Liver (tissue), 3 donors: ENCODE measurements around the gene HMHB1.

Source experiments
- ATF3 ChIP-seq: IDR thresholded peaks from 2 replicates; pipeline ENCODE4 v1.6.1; 2016; ENCODE audit warnings: antibody characterized with exemption
- JUND ChIP-seq, 2 donors: IDR thresholded peaks; 2 replicates each; pipeline ENCODE4 v1.6.1; 2016; ENCODE audit warnings: antibody characterized with exemption in 2 of 2
- NR2F2 ChIP-seq: IDR thresholded peaks from 2 replicates; pipeline ENCODE4 v1.6.1; 2016; ENCODE audit warnings: antibody characterized with exemption
- RXRA ChIP-seq, 2 donors: IDR thresholded peaks; 2 replicates each; pipeline ENCODE4 v1.6.1; 2017 to 2018; ENCODE audit warnings: antibody characterized with exemption in 2 of 2, mild to moderate bottlenecking in 1 of 2
- TAF1 ChIP-seq: conservative IDR thresholded peaks from 2 replicates; pipeline ENCODE4 v1.6.1; 2016; ENCODE audit warnings: antibody characterized with exemption, mild to moderate bottlenecking
- YY1 ChIP-seq: IDR thresholded peaks from 2 replicates; pipeline ENCODE4 v1.6.1; 2016; ENCODE audit warnings: antibody characterized with exemption, mild to moderate bottlenecking
- TF ChIP-seq, protein P1 (sequence below): fragments of 150-350 bp; IDR thresholded peaks from 2 replicates; pipeline ENCODE4 v1.5.1; 2017; ENCODE audit warnings: improper control_type of control experiment, low read depth, low read length; ENCODE audit not compliant: missing input control
- TF ChIP-seq, protein P2 (sequence below): IDR thresholded peaks from 2 replicates; pipeline ENCODE4 v1.6.1; 2016; ENCODE audit warnings: antibody characterized with exemption
- TF ChIP-seq, protein P3 (sequence below): IDR thresholded peaks from 2 replicates; pipeline ENCODE4 v1.6.1; 2016; ENCODE audit warnings: antibody characterized with exemption, mild to moderate bottlenecking
- donor health status: healthy.
- donor health status: healthy.

DNA sequence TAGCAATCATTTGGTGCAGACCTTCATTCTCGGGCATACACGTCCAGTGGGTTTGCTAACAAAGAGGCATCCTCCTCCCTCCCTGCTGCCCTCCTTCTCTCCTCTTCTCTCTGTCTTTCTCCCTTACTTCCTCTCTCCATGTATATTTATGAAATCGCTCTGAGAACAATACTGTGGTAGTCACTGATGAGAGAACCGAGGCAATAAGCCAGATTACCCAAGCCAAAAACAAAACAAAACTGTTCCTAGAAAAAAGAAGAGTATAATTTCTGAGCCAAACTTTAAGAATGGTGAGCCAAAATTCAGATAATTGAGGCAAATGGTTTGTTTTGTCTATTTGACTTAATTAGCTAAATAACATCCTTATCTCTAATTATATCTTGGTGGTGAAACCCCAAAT, 15.8 kb upstream of the HMHB1 start:
- TF ChIP-seq, protein P1, sequence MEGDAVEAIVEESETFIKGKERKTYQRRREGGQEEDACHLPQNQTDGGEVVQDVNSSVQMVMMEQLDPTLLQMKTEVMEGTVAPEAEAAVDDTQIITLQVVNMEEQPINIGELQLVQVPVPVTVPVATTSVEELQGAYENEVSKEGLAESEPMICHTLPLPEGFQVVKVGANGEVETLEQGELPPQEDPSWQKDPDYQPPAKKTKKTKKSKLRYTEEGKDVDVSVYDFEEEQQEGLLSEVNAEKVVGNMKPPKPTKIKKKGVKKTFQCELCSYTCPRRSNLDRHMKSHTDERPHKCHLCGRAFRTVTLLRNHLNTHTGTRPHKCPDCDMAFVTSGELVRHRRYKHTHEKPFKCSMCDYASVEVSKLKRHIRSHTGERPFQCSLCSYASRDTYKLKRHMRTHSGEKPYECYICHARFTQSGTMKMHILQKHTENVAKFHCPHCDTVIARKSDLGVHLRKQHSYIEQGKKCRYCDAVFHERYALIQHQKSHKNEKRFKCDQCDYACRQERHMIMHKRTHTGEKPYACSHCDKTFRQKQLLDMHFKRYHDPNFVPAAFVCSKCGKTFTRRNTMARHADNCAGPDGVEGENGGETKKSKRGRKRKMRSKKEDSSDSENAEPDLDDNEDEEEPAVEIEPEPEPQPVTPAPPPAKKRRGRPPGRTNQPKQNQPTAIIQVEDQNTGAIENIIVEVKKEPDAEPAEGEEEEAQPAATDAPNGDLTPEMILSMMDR: no peak
- TF ChIP-seq, protein P2, sequence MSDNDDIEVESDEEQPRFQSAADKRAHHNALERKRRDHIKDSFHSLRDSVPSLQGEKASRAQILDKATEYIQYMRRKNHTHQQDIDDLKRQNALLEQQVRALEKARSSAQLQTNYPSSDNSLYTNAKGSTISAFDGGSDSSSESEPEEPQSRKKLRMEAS: no peak
- TF ChIP-seq TAF1: no peak
- no peak for TF ChIP-seq JUND (IDR thresholded peaks at IDR 0.05)
- no peak for TF ChIP-seq YY1
- TF ChIP-seq RXRA (IDR thresholded peaks at IDR 0.05): no peak
- no peak for TF ChIP-seq ATF3
- TF ChIP-seq, protein P3, sequence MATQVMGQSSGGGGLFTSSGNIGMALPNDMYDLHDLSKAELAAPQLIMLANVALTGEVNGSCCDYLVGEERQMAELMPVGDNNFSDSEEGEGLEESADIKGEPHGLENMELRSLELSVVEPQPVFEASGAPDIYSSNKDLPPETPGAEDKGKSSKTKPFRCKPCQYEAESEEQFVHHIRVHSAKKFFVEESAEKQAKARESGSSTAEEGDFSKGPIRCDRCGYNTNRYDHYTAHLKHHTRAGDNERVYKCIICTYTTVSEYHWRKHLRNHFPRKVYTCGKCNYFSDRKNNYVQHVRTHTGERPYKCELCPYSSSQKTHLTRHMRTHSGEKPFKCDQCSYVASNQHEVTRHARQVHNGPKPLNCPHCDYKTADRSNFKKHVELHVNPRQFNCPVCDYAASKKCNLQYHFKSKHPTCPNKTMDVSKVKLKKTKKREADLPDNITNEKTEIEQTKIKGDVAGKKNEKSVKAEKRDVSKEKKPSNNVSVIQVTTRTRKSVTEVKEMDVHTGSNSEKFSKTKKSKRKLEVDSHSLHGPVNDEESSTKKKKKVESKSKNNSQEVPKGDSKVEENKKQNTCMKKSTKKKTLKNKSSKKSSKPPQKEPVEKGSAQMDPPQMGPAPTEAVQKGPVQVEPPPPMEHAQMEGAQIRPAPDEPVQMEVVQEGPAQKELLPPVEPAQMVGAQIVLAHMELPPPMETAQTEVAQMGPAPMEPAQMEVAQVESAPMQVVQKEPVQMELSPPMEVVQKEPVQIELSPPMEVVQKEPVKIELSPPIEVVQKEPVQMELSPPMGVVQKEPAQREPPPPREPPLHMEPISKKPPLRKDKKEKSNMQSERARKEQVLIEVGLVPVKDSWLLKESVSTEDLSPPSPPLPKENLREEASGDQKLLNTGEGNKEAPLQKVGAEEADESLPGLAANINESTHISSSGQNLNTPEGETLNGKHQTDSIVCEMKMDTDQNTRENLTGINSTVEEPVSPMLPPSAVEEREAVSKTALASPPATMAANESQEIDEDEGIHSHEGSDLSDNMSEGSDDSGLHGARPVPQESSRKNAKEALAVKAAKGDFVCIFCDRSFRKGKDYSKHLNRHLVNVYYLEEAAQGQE: no peak
- TF ChIP-seq NR2F2: no peak
